ENCODE data around the gene ALCAM. TPM values are rescaled to one million over a fixed set of nuclear protein-coding genes. Genes with fewer than 3 reads are reported as not detected.

Gene ALCAM
- total and polyA plus RNA-seq, 2 of the 8 experiments (the other 6 are each of a cell fraction or from before 2014, with no cell fraction given) = 10.8 to 33.0 TPM

- no peak for TF ChIP-seq TAF7 (optimal IDR thresholded peaks at IDR 0.05; ENCODE audit: borderline replicate concordance, low read depth, low read length)
- TF ChIP-seq TBP (IDR thresholded peaks at IDR 0.05; ENCODE audit: low read depth, low read length) = no peak
- TF ChIP-seq CHD1 (IDR thresholded peaks at IDR 0.05; ENCODE audit: low read depth, low read length) = no peak
Measured at GRCh38 chr3:105456017-105456416, 89.3 kb downstream of the ALCAM start (continued).

Measured in H1 (cell line).